Effector memory CD8-positive, alpha-beta T cell (primary cell): ENCODE data around the gene ABHD6.
A peak's percentile ranks its signal among the peaks of the same experiment; 100 is the strongest.
"Not testable (repeated sequence)": the region's sequence is repeated elsewhere in the genome, so short reads cannot be mapped to it uniquely, and the experiment has no call there.

Experiments
- ATAC-seq: fragments of 150-1000 bp; cut with Tn5 transposase; replicated peaks from 2 replicates; pipeline ENCODE4 v1.10.0; 2021; ENCODE audit warnings: mild to moderate bottlenecking, moderate library complexity
- DNase-seq, 3 experiments: peaks; one replicate each; pipeline ENCODE4 v3.0.0; 2021
- H3K27ac Mint-ChIP-seq, 2 donors: one replicate each; pipeline ENCODE4 v1.8.0; 2022; ENCODE audit warnings: mild to moderate bottlenecking in 2 of 2, mixed read lengths in 2 of 2, moderate library complexity in 2 of 2
- H3K27me3 Mint-ChIP-seq, 2 donors: one replicate each; pipeline ENCODE4 v1.8.0; 2022; ENCODE audit warnings: mixed read lengths in 2 of 2
- H3K36me3 Mint-ChIP-seq: one replicate; pipeline ENCODE4 v1.8.0; 2022; ENCODE audit warnings: mild to moderate bottlenecking, moderate library complexity, mixed read lengths; ENCODE audit not compliant: insufficient read depth
- H3K4me1 Mint-ChIP-seq, 2 donors: one replicate each; pipeline ENCODE4 v1.8.0; 2022; ENCODE audit warnings: low read depth in 2 of 2, mixed read lengths in 2 of 2
- H3K4me3 Mint-ChIP-seq, 2 donors: one replicate each; pipeline ENCODE4 v1.8.0; 2022; ENCODE audit warnings: mild to moderate bottlenecking in 2 of 2, mixed read lengths in 2 of 2, moderate library complexity in 2 of 2
- H3K9me3 Mint-ChIP-seq, 2 donors: one replicate each; pipeline ENCODE4 v1.8.0; 2022; ENCODE audit warnings: mixed read lengths in 2 of 2

ABHD6 gene

DNA sequence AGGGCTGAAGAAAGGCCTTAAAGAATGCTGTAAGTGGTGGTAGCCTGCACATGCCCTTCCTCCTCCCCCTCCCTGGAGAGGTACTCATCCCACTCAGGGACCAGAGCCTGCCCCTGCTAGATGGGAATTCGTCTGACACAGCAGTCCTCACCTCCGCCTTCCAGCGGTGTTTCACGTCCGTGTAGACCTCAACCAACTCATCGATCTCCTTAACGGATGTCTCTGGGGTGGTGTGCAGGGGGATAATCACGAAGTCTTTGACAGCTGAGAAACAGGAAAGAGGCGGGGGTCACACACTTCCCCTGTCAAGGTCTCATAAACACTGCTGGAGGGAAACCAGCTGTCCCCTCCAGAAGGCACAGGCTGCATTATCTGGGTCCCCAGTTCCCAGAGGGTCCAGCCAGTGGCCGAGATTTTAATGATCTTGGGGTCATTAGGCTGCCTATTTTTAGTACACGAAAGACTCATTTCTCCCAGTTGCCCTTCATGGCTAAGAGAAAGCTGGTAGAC, 36.7 kb upstream of the ABHD6 start:
- H3K27ac Mint-ChIP-seq = no peak overlapping the region
- no peak overlapping the region for H3K4me3 Mint-ChIP-seq
- DNase-seq = no peak
- no peaks in the 10 kb centered on the region for H3K9me3 Mint-ChIP-seq
- no peaks in the 10 kb centered on the region for H3K4me1 Mint-ChIP-seq
- no peak for ATAC-seq
- peaks cover 9 to 28% of the 10 kb centered on the region in 2 donors for H3K27me3 Mint-ChIP-seq
- no peaks in the 10 kb centered on the region for H3K36me3 Mint-ChIP-seq

DNA sequence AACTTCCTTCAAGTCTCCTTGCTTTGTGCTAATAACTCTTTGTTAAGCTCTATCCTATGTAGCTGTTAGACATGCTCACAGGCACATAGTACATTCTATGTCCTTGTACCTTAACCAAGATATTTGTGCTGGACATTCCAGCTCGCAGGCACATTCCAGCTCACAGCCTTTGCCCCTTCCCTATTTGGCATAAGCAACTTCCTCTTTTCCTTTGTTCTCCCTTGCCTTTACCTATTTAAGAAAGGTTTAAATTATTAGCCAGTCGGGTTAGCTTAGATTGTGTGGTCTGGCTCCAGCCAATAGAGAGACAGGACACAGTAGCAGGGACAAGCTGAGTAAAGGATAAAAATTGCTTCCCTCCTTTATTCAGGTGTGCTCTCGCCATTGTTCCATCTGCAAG, 36.1 kb upstream of the ABHD6 start:
- not testable (repeated sequence) for H3K4me1 Mint-ChIP-seq, H3K9me3 Mint-ChIP-seq, H3K27ac Mint-ChIP-seq, DNase-seq, H3K4me3 Mint-ChIP-seq, ATAC-seq, H3K36me3 Mint-ChIP-seq
- peaks cover 9 to 33% of the 10 kb centered on the region in 2 donors for H3K27me3 Mint-ChIP-seq

DNA sequence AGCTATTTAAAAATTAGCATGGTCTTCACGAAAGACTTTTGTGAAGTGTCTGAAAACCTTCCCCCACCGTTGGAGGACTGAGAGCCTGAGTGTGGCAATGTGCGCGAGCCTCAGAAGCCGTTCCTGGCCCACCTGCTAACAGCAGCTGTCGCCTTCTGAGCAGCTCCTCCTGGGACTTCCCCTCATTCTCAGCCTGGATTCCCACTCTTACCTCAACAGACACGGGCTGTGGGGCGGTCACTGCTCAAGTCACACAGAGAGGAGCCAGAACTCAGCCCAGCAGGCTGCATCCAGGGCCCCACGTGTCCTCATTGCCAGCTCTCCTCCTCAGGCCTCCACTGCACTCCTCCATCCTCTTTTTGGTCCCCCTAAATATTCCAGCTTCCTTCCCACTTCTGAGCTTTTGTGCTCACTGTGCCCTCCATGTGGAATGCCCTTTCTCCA, 34.7 kb upstream of the ABHD6 start:
- H3K9me3 Mint-ChIP-seq = no peaks in the 10 kb centered on the region
- H3K4me1 Mint-ChIP-seq = no peaks in the 10 kb centered on the region
- DNase-seq = no peak
- no peaks in the 10 kb centered on the region for H3K36me3 Mint-ChIP-seq
- H3K27me3 Mint-ChIP-seq = peaks cover 17 to 47% of the 10 kb centered on the region in 2 donors
- H3K4me3 Mint-ChIP-seq = no peak overlapping the region
- no peak for ATAC-seq
- H3K27ac Mint-ChIP-seq = no peak overlapping the region

DNA sequence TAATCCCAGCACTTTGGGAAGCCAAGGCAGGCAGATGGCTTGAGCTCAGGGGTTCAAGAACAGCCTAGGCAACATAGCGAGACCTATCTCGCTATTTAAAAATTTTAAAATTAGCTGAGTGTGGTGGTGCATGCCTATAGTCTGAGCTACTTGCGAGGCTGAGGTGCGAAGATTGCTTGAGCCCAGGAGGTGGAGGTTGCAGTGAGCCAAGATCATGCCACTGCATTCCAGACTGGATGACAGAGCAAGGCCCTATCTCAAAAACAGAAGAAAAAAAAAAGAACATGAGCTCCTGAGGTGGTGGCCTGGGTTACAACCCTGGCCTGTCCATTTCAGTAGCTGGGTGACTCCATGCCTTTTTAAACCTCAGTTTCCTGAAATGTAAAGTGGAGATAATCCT, 34.1 kb upstream of the ABHD6 start:
- no peak overlapping the region for H3K27ac Mint-ChIP-seq

DNA sequence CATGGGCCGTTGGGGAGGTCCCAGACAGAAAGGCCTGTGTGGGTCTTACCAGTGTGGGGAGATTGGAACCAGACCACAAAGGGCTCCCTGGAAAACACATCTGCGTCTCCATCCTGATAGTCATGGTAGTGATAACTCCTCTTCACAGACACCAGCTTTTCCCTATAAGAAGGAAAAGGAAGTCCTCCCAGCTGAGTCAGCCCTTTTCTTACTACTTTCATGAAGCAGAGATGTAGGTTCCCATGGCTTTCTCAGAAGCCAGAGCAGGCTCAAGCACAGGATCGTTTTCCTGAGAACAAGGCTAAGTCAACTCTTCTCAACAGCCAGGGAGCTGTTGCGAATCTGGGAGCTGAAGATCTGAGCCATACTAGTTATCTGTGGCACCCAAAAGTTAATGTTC, 32.9 kb upstream of the ABHD6 start:
- ATAC-seq = no peak
- Mint-ChIP-seq H3K4me3 (no peak overlapping the region), H3K4me1 (no peaks in the 10 kb centered on the region), H3K36me3 (no peaks in the 10 kb centered on the region), H3K9me3 (no peaks in the 10 kb centered on the region), H3K27ac (no peak overlapping the region), H3K27me3 (peaks cover 22 to 62% of the 10 kb centered on the region in 2 donors)
- DNase-seq = no peak

More for the DNA sequence above, 34.1 kb upstream of the ABHD6 start:
- Mint-ChIP-seq H3K36me3 (no peaks in the 10 kb centered on the region), H3K27me3 (peaks cover 19 to 51% of the 10 kb centered on the region in 2 donors), H3K4me3 (no peak overlapping the region), H3K4me1 (no peaks in the 10 kb centered on the region), H3K9me3 (no peaks in the 10 kb centered on the region)
- DNase-seq = no peak
- ATAC-seq = no peak

DNA sequence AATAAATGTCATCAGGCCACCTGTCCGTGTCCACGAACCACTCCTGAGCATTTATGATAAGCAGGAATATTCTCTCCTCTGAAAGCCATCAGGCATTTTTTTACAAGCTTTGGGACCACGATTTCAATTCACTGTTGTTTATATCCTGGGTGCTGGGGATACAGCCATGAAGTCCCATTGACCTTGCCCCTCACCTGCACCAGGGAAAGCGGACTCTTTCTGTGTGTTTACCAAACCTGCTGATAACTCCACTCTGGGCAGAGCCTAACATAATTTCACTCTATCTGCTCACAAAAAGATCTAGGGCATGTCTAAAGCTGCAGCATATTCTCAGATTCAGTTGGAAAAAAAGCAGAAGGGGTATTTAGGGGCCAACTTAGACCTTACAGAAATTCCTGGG, 31.6 kb upstream of the ABHD6 start:
- Mint-ChIP-seq H3K9me3 (no peaks in the 10 kb centered on the region), H3K4me3 (no peak overlapping the region), H3K36me3 (no peaks in the 10 kb centered on the region), H3K27ac (no peak overlapping the region), H3K27me3 (peaks cover 27 to 69% of the 10 kb centered on the region in 2 donors), H3K4me1 (no peaks in the 10 kb centered on the region)
- ATAC-seq (no peak), DNase-seq (no peak)

DNA sequence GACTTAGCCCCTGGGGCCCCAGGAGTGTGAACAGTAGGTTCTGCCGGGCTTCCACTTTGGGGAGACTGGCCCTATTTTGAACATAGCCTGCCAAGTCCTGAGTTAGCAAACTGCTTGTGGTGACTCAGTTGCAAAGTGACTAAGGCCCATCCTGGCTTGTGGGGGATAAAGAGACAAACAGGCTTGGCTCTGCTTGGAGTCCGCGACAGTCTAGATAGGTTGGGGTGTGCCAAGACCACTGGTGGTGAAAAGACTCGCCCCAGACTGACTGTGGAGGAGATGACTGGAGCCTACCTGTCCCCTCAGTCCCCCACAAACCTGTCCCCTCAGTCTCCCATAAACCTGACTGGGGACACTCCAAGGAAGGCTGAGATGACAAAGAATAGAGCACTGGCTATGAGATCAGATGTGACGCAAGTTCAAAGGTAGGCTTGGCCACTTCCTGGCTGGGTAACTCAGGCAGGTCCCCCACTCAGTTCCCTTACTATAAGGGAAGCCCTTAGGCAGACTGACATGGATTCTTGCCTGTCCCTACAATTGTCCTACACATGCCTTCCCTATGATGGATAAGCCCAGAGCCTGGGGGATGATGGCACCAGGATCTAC, 31.1 kb upstream of the ABHD6 start:
- Mint-ChIP-seq H3K27me3 (peaks cover 27 to 66% of the 10 kb centered on the region in 2 donors), H3K36me3 (no peaks in the 10 kb centered on the region)

DNA sequence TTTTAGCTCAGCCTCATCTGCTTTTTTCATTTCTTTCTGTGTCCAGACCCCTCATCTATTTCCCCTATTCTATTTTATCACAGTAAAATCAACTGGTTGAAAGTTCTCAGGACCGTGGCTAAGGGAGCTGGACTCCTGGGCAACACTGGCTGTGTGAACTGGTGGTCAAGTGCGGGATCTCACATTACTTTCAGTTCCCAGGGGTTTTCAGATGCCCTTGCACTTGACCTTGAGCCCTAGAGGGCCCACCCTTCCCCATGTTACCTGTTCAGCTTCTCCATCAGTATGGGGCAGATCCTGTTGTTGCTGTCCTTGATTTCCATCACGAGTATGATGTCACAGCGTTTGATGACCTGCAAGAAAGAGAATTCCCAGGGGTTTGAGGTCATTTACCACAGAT, 29.6 kb upstream of the ABHD6 start:
- Mint-ChIP-seq H3K36me3 (no peaks in the 10 kb centered on the region), H3K27ac (no peak overlapping the region), H3K27me3 (peaks cover 24 to 57% of the 10 kb centered on the region in 2 donors), H3K9me3 (no peaks in the 10 kb centered on the region), H3K4me3 (no peak overlapping the region), H3K4me1 (no peaks in the 10 kb centered on the region)
- DNase-seq (no peak), ATAC-seq (no peak)

More for the DNA sequence above, 31.1 kb upstream of the ABHD6 start:
- Mint-ChIP-seq H3K9me3 (no peaks in the 10 kb centered on the region), H3K4me1 (no peaks in the 10 kb centered on the region), H3K4me3 (no peak overlapping the region), H3K27ac (no peak overlapping the region)
- no peak for ATAC-seq
- no peak for DNase-seq

DNA sequence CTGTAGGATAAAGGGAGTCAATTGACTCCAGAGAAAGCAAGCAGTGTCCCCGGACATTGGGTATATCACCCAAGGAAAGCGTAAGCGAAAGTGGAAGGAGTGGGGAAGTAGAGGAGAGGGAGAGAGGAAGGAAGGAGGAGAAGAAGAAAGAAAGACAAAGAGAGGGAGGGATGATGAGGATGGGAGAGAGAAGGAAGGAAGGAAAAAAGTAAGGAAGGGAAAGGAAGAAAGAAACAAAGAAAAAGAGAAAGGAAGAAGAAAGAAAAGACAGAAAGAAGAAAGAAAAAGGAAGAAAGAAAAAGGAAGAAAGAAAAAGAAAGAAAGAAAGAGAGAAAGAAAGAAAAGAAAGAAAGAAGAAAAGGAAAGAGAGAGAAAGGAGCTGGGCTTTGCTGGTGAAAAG, 27.7 kb upstream of the ABHD6 start:
- no peaks in the 10 kb centered on the region for H3K36me3 Mint-ChIP-seq
- no peak overlapping the region for H3K27ac Mint-ChIP-seq
- ATAC-seq (no peak), DNase-seq (no peak)
- peaks cover 0 to 5% of the 10 kb centered on the region in 2 donors for H3K4me1 Mint-ChIP-seq
- no peak overlapping the region for H3K4me3 Mint-ChIP-seq
- no peaks in the 10 kb centered on the region for H3K9me3 Mint-ChIP-seq
- H3K27me3 Mint-ChIP-seq = peaks cover 18 to 50% of the 10 kb centered on the region in 2 donors

DNA sequence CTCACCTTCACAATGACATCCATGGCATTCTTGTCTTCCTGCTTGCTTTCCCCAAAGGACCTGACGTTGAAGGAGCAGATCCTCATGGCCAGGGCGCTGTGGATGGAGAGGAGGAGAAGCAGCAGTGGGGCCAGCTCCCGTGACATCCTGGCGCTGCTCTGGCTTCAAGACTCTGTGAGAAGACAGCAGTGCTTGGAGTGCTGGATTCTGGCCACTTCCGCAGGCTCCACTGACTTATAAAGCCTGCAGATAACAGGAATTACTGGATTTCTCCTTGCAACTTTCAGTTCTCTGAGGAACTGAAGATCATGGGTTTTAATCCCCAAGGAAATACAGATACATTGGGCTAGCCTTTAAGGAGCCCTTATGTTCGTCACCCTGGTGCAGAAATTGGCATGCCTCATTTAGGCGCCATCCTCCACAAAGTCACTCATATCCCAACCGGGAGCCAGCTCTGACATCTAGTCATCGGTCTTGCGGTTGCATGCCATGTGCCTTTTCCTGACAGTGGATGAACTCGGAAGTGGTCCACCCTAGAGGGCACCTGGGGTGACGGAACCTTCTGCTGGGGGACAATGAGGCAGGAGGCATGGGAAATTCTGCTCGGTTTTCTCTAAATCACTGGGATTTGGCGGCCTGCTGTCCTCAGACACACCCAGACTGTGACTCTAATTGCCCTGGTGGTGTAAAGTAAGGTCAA, 26.7 kb upstream of the ABHD6 start, which contains the start of gene DNASE1L3:
Gene DNASE1L3 (minus strand): TSS at position 212 of the 700 bp plus-strand sequence. CDS start 66 bp downstream, at position 146.
- Mint-ChIP-seq H3K9me3 (no peaks in the 10 kb centered on the region), H3K27ac (no peak within 1 kb of the TSS), H3K27me3 (peaks cover 18 to 43% of the 10 kb centered on the region in 2 donors), H3K36me3 (no peaks in the 10 kb centered on the region), H3K4me3 (no peak within 1 kb of the TSS), H3K4me1 (peaks cover 4 to 9% of the 10 kb centered on the region in 2 donors)
- DNase-seq (no peak), ATAC-seq (no peak)

DNA sequence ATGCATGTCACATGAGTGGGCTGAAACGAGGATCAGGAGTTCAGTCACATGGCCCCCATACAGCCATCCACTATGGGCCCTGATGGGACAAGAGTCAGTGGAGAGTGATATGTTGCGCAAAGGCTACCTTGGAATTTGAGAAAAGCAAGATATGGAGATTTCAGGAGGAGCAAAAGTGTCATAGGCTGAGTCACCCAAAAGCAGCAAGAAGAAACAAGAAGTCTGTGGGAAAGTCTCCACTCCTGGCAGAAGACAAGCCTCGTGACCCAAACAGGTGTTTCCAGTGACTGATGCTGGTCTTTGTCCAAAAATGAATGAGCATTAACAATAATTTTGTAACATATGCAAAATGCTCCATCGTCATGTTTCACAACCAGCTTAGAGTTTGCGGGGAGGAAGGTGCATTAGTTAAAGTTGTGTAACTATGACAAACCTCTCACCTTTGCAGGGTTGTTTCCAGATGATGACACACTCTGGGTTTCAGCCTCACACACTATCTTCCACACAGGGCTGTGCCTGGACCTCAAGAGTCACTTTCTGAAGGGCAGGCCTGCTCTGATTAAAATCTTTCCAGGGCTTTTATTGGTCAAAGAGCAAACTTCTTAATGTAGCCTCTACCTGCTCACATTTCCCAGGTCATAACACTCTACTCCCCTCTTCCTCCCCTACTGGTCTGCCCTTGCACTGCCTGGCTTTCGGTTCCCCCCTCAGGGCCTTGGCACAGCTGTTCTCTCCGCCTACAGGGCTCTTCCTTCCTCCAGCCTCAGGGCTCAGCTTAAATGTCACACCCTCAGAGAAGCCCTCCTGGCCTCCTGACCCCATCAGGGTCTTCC, 22.9 kb upstream of the ABHD6 start:
- Mint-ChIP-seq H3K4me1 (peaks cover 10 to 16% of the 10 kb centered on the region in 2 donors), H3K27me3 (peaks cover 5 to 9% of the 10 kb centered on the region in 2 donors), H3K4me3 (no peak overlapping the region), H3K9me3 (no peaks in the 10 kb centered on the region), H3K36me3 (no peaks in the 10 kb centered on the region), H3K27ac (peak overlapping the region; percentile 16 to 19)
- ATAC-seq (peak; percentile 72), DNase-seq (peak in 1 of 3 experiments; percentile 17)

DNA sequence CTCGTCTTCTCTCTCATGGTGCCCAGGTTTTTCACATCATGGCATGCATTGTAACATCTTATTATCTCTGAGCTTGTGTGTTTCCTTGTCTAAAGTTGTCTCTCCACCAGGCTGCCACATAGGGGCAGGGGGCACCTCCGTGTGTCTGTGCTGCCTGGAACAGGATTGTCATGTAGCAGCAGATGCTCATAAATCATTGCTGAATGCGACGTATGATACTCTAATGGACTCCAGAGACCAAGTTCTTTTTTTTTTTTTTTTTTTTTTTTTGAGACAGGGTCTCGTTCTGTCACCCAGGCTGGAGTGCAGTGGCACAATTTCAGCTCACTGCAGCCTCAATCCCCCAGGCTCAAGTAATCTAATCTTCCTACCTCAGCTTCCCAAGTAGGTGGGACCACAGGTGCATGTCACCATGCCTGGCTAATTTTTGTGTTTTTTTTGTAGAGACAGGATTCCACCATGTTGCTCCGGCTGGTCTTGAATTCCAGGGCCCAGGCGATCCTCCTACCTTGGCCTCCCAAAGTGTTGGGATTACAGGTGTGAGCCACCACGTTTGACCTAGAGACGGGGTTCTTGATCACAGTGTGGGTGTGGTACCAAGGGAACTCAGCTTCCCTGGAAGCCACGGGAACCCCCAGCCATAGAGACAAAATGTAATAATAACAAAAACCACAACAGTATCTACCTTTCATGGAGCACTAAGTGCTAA, 22.1 kb upstream of the ABHD6 start:
- ATAC-seq (no peak), DNase-seq (no peak)
- Mint-ChIP-seq H3K27ac (peak overlapping the region; percentile 16 to 19), H3K36me3 (no peaks in the 10 kb centered on the region), H3K4me1 (peaks cover 10 to 16% of the 10 kb centered on the region in 2 donors), H3K27me3 (peaks cover 0 to 7% of the 10 kb centered on the region in 2 donors), H3K4me3 (no peak overlapping the region), H3K9me3 (no peaks in the 10 kb centered on the region)
